HCT116 (cell line): Measurements from ENCODE around the gene CALU. TPM values are rescaled to one million over a fixed set of nuclear protein-coding genes. Genes with fewer than 3 reads are reported as not detected.

ENCODE experiments used
- ATAC-seq: fragments of 200-7000 bp; cut with Tn5 transposase; 2 replicates; pipeline ENCODE4 v1.9.1; 2020; ENCODE audit warnings: mild to moderate bottlenecking, moderate library complexity
- BruUV-seq: library from RNA; stranded (reverse); fragments of 400-500 nt; replicated peaks from 2 replicates; lab custom pipeline; 2021; lab: Mats Ljungman, UMichigan
- CTCF ChIA-PET: fragments of 300-600 bp; sonication (Branson Sonifier 250); formaldehyde crosslinking; loops from one replicate; lab custom pipeline; 2021; ENCODE audit warnings: antibody characterized with exemption; lab: Charles Lee
- POLR2A ChIA-PET: fragments of 300-600, 350-600 bp; sonication (Branson Sonifier 250); formaldehyde crosslinking; loops from one replicate; lab custom pipeline; 2021; ENCODE audit warnings: antibody characterized with exemption; lab: Charles Lee
- RAD21 ChIA-PET, 2 experiments: fragments of 300-600 bp; sonication (Branson Sonifier 250); formaldehyde crosslinking; loops; one replicate each; lab custom pipeline; 2023; ENCODE audit warnings: low total read pairs in 2 of 2; ENCODE audit not compliant: uncharacterized antibody in 2 of 2, unreplicated experiment in 2 of 2, low non-redundant PET in 1 of 2; lab: Charles Lee
- DNase-seq: peaks from one replicate; pipeline ENCODE4 v3.0.0-alpha.2; 2010; ENCODE audit warnings: low read depth, low spot score
- H2AFZ ChIP-seq: fragments of 200-600 bp; shearing (Covaris generic), sonication (generic); 2 replicates; pipeline ENCODE4 v1.6.1; 2017; ENCODE audit warnings: low read depth, mixed run types, mixed read lengths, antibody characterized with exemption, low read length; ENCODE audit not compliant: poor library complexity, severe bottlenecking
- H3K27ac ChIP-seq: 2 replicates; pipeline ENCODE4 v1.5.1; 2012; ENCODE audit warnings: low read depth, low read length
- H3K27me3 ChIP-seq: fragments of 200-600 bp; sonication (generic); 2 replicates; pipeline ENCODE4 v1.6.1; 2016; ENCODE audit warnings: mixed run types, low read length, mixed read lengths; ENCODE audit not compliant: insufficient read depth
- H3K36me3 ChIP-seq, 2 experiments: fragments of 200-500 bp in 1 of 2; fragments of 200-600 bp in 1 of 2; sonication (Bioruptor generic) in 1 of 2; sonication (generic) in 1 of 2; 2 replicates each; pipeline versions ENCODE4 v1.5.1 to v1.6.1; 2014 to 2016; ENCODE audit warnings: low read length in 2 of 2, inconsistent platforms in 1 of 2, mixed read lengths in 1 of 2, mixed run types in 1 of 2; ENCODE audit not compliant: insufficient read depth in 2 of 2, control insufficient read depth in 1 of 2
- H3K4me1 ChIP-seq, 2 experiments: fragments of 200-600 bp in 1 of 2; sonication (generic) in 1 of 2; 2 replicates each; pipeline versions ENCODE4 v1.5.1 to v1.6.1; 2012 to 2017; ENCODE audit warnings: low read length in 2 of 2, inconsistent platforms in 1 of 2, mild to moderate bottlenecking in 1 of 2, mixed read lengths in 1 of 2, mixed run types in 1 of 2, moderate library complexity in 1 of 2; ENCODE audit not compliant: insufficient read depth in 2 of 2, control insufficient read depth in 1 of 2
- H3K4me2 ChIP-seq: fragments of 200-600 bp; sonication (generic); 2 replicates; pipeline ENCODE4 v1.6.1; 2017; ENCODE audit warnings: mixed run types, low read length, mixed read lengths
- H3K4me3 ChIP-seq, 2 experiments: fragments of 200-600 bp in 1 of 2; sonication (generic) in 1 of 2; replicated peaks in 1 of 2; 2 replicates each; pipeline ENCODE4 v1.5.1; 2011 to 2016; ENCODE audit warnings: low read length in 2 of 2, control low read depth in 1 of 2, low read depth in 1 of 2, mild to moderate bottlenecking in 1 of 2, mixed read lengths in 1 of 2, mixed run types in 1 of 2
- H3K79me2 ChIP-seq: fragments of 200-600 bp; sonication (generic); 2 replicates; pipeline ENCODE4 v1.6.1; 2017; ENCODE audit warnings: mild to moderate bottlenecking, mixed run types, low read length, moderate library complexity, mixed read lengths; ENCODE audit not compliant: insufficient read depth
- H3K9ac ChIP-seq: fragments of 200-600 bp; sonication (generic); 2 replicates; pipeline ENCODE4 v1.6.1; 2016; ENCODE audit warnings: low read length, mixed read lengths
- H3K9me2 ChIP-seq: fragments of 200-600 bp; sonication (generic), shearing (Covaris generic); 2 replicates; pipeline ENCODE4 v1.6.1; 2017; ENCODE audit warnings: mixed run types, mild to moderate bottlenecking, moderate library complexity; ENCODE audit not compliant: insufficient read depth
- H3K9me3 ChIP-seq, 2 experiments: fragments of 200-500 bp in 1 of 2; fragments of 200-600 bp in 1 of 2; sonication (Bioruptor generic) in 1 of 2; sonication (generic) in 1 of 2; 2 replicates each; pipeline ENCODE4 v1.6.1; 2014 to 2017; ENCODE audit warnings: low read length in 2 of 2, mixed read lengths in 2 of 2, inconsistent platforms in 1 of 2, low read depth in 1 of 2, mild to moderate bottlenecking in 1 of 2, mixed run types in 1 of 2, moderate library complexity in 1 of 2; ENCODE audit not compliant: control insufficient read depth in 1 of 2, insufficient read depth in 1 of 2
- H4K20me1 ChIP-seq: fragments of 200-600 bp; sonication (generic), shearing (Covaris generic); 2 replicates; pipeline ENCODE4 v1.6.1; 2017; ENCODE audit warnings: mixed run types, mild to moderate bottlenecking, moderate library complexity; ENCODE audit not compliant: insufficient read depth
- CEBPB ChIP-seq: IDR thresholded peaks from 2 replicates; pipeline ENCODE4 v1.6.1; 2012; ENCODE audit warnings: low read depth
- EGR1 ChIP-seq: IDR thresholded peaks from 2 replicates; pipeline ENCODE4 v1.6.1; 2012; ENCODE audit warnings: low read depth
- POLR2A ChIP-seq: IDR thresholded peaks from 2 replicates; pipeline ENCODE4 v1.7.0; 2011; ENCODE audit warnings: borderline replicate concordance; ENCODE audit not compliant: insufficient read depth, insufficient read length; ENCODE audit errors: extremely low read depth
- RAD21 ChIP-seq: IDR thresholded peaks from 2 replicates; pipeline ENCODE4 v1.6.1; 2012; ENCODE audit warnings: low read depth, mild to moderate bottlenecking
- SIN3A ChIP-seq: IDR thresholded peaks from 2 replicates; pipeline ENCODE4 v1.6.1; 2012; ENCODE audit warnings: low read depth
- SP1 ChIP-seq: IDR thresholded peaks from 2 replicates; pipeline ENCODE4 v1.6.1; 2012; ENCODE audit warnings: low read depth
- intact Hi-C: fragments of 100-400 bp; cut with micrococcal nuclease; formaldehyde crosslinking; loops from 2 replicates; pipeline ENCODE4 v1.10.0; 2022
- total RNA-seq: library from RNA; stranded (reverse); gene quantifications from one replicate; pipeline ENCODE4 v1.2.1, GENCODE V29; 2021; ENCODE audit not compliant: unreplicated experiment
- TF ChIP-seq, protein P1 (sequence below): IDR thresholded peaks from 2 replicates; pipeline ENCODE4 v1.6.1; 2012; ENCODE audit warnings: low read depth
- TF ChIP-seq, protein P2 (sequence below): IDR thresholded peaks from 2 replicates; pipeline ENCODE4 v1.6.1; 2012
- TF ChIP-seq, protein P3 (sequence below): IDR thresholded peaks from 2 replicates; pipeline ENCODE4 v1.6.1; 2011; ENCODE audit warnings: mild to moderate bottlenecking, low read length, moderate library complexity; ENCODE audit not compliant: insufficient replicate concordance; ENCODE audit errors: extremely low read depth
- TF ChIP-seq, protein P4 (sequence below), 3 experiments: fragments of 200-600 bp in 1 of 3; sonication (generic) in 1 of 3; IDR thresholded peaks in 2 of 3; conservative IDR thresholded peaks in 1 of 3; 2 replicates each; pipeline ENCODE4 v1.5.1; 2012 to 2017; ENCODE audit warnings: low read depth in 2 of 3, low read length in 2 of 3, antibody characterized with exemption in 1 of 3, borderline replicate concordance in 1 of 3, control low read depth in 1 of 3, mild to moderate bottlenecking in 1 of 3, mixed read lengths in 1 of 3, mixed run types in 1 of 3, moderate library complexity in 1 of 3; ENCODE audit not compliant: insufficient read depth in 1 of 3

CALU gene
- total RNA-seq, 1 experiment from 2014 or later: 106 TPM

DNA sequence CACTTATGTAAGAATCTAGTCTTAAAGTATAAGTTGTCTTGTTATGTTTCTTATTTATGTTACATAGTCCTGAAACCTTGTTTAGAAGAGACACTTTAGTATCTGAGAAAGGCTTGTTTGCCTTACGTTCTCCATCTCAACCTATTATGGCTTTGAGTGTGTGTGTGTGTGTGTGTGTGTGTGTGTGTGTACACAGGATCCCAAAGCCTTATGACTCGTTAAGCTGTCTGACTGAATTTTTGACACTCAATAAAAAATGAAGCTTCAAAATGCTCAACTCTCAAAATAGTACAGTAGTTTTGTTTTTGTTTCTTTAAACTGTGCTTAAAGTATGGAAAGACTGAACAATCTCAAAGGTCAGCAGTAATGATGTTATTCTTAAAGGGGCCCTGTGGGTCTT lies 18.0 kb downstream of the CALU start:
- Histone ChIP-seq H3K27ac (no peak overlapping the region), H3K9me2 (no peaks in the 10 kb centered on the region), H3K79me2 (peaks cover 53% of the 10 kb centered on the region), H3K9ac (no peak overlapping the region)
- TF ChIP-seq SIN3A: no peak
- TF ChIP-seq, protein P1, sequence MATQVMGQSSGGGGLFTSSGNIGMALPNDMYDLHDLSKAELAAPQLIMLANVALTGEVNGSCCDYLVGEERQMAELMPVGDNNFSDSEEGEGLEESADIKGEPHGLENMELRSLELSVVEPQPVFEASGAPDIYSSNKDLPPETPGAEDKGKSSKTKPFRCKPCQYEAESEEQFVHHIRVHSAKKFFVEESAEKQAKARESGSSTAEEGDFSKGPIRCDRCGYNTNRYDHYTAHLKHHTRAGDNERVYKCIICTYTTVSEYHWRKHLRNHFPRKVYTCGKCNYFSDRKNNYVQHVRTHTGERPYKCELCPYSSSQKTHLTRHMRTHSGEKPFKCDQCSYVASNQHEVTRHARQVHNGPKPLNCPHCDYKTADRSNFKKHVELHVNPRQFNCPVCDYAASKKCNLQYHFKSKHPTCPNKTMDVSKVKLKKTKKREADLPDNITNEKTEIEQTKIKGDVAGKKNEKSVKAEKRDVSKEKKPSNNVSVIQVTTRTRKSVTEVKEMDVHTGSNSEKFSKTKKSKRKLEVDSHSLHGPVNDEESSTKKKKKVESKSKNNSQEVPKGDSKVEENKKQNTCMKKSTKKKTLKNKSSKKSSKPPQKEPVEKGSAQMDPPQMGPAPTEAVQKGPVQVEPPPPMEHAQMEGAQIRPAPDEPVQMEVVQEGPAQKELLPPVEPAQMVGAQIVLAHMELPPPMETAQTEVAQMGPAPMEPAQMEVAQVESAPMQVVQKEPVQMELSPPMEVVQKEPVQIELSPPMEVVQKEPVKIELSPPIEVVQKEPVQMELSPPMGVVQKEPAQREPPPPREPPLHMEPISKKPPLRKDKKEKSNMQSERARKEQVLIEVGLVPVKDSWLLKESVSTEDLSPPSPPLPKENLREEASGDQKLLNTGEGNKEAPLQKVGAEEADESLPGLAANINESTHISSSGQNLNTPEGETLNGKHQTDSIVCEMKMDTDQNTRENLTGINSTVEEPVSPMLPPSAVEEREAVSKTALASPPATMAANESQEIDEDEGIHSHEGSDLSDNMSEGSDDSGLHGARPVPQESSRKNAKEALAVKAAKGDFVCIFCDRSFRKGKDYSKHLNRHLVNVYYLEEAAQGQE: no peak
- TF ChIP-seq, all 23 proteins: peak for 0
- Histone ChIP-seq H3K36me3 (peaks cover 33 to 42% of the 10 kb centered on the region in 2 experiments), H3K4me1 (no peaks in the 10 kb centered on the region), H3K4me2 (no peak overlapping the region), H3K9me3 (no peaks in the 10 kb centered on the region), H3K27me3 (no peaks in the 10 kb centered on the region), H3K4me3 (no peak overlapping the region), H2AFZ (no peak overlapping the region), H4K20me1 (no peaks in the 10 kb centered on the region)
- ChIA-PET RAD21 (no interaction called here), CTCF (no interaction called here), POLR2A (interaction anchor here (1.0 kb wide), 1 partner anchor 18 kb away, joined by 3 read pairs; the partner anchor contains the start of gene CALU)
- ATAC-seq (no peak), DNase-seq (no peak)
- BruUV-seq: no TSS peak
- intact Hi-C loops: no loop called here

DNA sequence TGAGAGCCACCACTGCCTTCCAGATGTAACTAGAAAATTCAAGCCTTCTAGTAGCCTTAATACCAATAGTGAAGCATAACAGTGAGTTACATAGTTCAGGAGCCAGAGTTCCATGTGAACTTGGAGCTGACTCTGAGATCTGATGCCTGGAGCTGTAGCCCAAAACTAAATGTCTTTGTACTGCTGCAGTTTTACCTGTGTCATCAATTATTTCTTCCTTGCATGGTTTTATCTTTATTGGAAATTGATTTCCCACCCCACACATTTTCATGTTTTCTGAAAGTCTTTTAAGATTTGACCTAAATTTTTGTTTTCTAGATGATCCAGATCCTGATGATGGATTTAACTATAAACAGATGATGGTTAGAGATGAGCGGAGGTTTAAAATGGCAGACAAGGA lies 19.4 kb downstream of the CALU start:
- Histone ChIP-seq H3K4me3 (no peak overlapping the region), H3K4me2 (no peak overlapping the region), H3K27me3 (no peaks in the 10 kb centered on the region), H3K79me2 (peaks cover 41% of the 10 kb centered on the region), H3K36me3 (peaks cover 35 to 36% of the 10 kb centered on the region in 2 experiments), H2AFZ (no peak overlapping the region), H3K27ac (no peak overlapping the region), H4K20me1 (no peaks in the 10 kb centered on the region), H3K9me2 (no peaks in the 10 kb centered on the region), H3K9ac (no peak overlapping the region), H3K9me3 (no peaks in the 10 kb centered on the region), H3K4me1 (no peaks in the 10 kb centered on the region)
- no TSS peak for BruUV-seq
- ChIA-PET CTCF (no interaction called here), RAD21 (no interaction called here), POLR2A (no interaction called here)
- ATAC-seq (no peak), DNase-seq (no peak)
- TF ChIP-seq POLR2A (no peak), EGR1 (no peak), SP1 (no peak), RAD21 (no peak), CEBPB (no peak), SIN3A (no peak)
- TF ChIP-seq, protein P2, sequence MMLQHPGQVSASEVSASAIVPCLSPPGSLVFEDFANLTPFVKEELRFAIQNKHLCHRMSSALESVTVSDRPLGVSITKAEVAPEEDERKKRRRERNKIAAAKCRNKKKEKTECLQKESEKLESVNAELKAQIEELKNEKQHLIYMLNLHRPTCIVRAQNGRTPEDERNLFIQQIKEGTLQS: no peak
- TF ChIP-seq, protein P3, sequence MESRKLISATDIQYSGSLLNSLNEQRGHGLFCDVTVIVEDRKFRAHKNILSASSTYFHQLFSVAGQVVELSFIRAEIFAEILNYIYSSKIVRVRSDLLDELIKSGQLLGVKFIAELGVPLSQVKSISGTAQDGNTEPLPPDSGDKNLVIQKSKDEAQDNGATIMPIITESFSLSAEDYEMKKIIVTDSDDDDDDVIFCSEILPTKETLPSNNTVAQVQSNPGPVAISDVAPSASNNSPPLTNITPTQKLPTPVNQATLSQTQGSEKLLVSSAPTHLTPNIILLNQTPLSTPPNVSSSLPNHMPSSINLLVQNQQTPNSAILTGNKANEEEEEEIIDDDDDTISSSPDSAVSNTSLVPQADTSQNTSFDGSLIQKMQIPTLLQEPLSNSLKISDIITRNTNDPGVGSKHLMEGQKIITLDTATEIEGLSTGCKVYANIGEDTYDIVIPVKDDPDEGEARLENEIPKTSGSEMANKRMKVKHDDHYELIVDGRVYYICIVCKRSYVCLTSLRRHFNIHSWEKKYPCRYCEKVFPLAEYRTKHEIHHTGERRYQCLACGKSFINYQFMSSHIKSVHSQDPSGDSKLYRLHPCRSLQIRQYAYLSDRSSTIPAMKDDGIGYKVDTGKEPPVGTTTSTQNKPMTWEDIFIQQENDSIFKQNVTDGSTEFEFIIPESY: no peak
- TF ChIP-seq, protein P4, sequence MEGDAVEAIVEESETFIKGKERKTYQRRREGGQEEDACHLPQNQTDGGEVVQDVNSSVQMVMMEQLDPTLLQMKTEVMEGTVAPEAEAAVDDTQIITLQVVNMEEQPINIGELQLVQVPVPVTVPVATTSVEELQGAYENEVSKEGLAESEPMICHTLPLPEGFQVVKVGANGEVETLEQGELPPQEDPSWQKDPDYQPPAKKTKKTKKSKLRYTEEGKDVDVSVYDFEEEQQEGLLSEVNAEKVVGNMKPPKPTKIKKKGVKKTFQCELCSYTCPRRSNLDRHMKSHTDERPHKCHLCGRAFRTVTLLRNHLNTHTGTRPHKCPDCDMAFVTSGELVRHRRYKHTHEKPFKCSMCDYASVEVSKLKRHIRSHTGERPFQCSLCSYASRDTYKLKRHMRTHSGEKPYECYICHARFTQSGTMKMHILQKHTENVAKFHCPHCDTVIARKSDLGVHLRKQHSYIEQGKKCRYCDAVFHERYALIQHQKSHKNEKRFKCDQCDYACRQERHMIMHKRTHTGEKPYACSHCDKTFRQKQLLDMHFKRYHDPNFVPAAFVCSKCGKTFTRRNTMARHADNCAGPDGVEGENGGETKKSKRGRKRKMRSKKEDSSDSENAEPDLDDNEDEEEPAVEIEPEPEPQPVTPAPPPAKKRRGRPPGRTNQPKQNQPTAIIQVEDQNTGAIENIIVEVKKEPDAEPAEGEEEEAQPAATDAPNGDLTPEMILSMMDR (IDR thresholded peaks at IDR 0.05 in 2 of 3, conservative IDR thresholded peaks at IDR 0.05 in 1 of 3; ENCODE audit: borderline replicate concordance in 1 of 3, insufficient read depth in 1 of 3, low read depth in 2 of 3, low read length in 2 of 3): no peak
- intact Hi-C loops: no loop called here
